GM12878 (cell line): Measurements from ENCODE around the gene PLEKHM2. TPM values are rescaled to one million over a fixed set of nuclear protein-coding genes. Genes with fewer than 3 reads are reported as not detected.

ENCODE experiments used
- ATF3 ChIP-seq: IDR thresholded peaks from 2 replicates; pipeline ENCODE4 v1.6.1; 2011; ENCODE audit warnings: low read depth, mild to moderate bottlenecking, low read length, moderate library complexity, borderline replicate concordance; ENCODE audit errors: extremely low read depth
- ATF7 ChIP-seq: fragments of 450-650 bp; IDR thresholded peaks from 2 replicates; pipeline ENCODE4 v1.6.1; 2016; ENCODE audit warnings: low read depth, mild to moderate bottlenecking
- BHLHE40 ChIP-seq, 2 experiments: fragments of 450-650 bp in 1 of 2; IDR thresholded peaks; 2 replicates each; pipeline ENCODE4 v1.6.1; 2011 to 2017; ENCODE audit warnings: low read depth in 2 of 2, borderline replicate concordance in 1 of 2, improper control_type of control experiment in 1 of 2, low read length in 1 of 2, mild to moderate bottlenecking in 1 of 2
- CBX3 ChIP-seq: fragments of 200-600 bp; sonication (generic); IDR thresholded peaks from 2 replicates; pipeline ENCODE4 v1.6.1; 2016; ENCODE audit warnings: low read depth, borderline replicate concordance
- CEBPB ChIP-seq, 2 experiments: fragments of 150-350 bp in 1 of 2; IDR thresholded peaks; 2 replicates each; pipeline ENCODE4 v1.6.1; 2012 to 2014; ENCODE audit warnings: low read depth in 2 of 2, low read length in 2 of 2, borderline replicate concordance in 1 of 2, inconsistent platforms in 1 of 2
- EGR1 ChIP-seq, 2 experiments: IDR thresholded peaks; 1 replicate in 1 of 2; 2 replicates in 1 of 2; pipeline ENCODE4 v1.6.1; 2011 to 2012; ENCODE audit warnings: low read depth in 2 of 2, low read length in 2 of 2, borderline replicate concordance in 1 of 2, mild to moderate bottlenecking in 1 of 2, moderate library complexity in 1 of 2
- ESRRA ChIP-seq: IDR thresholded peaks from 2 replicates; pipeline ENCODE4 v1.6.1; 2012; ENCODE audit warnings: mild to moderate bottlenecking, low read length, improper control_type of control experiment
- FOXM1 ChIP-seq: IDR thresholded peaks from 2 replicates; pipeline ENCODE4 v1.6.1; 2012; ENCODE audit warnings: low read depth, mild to moderate bottlenecking, inconsistent platforms, low read length, moderate library complexity
- HDAC2 ChIP-seq: fragments of 200-600 bp; sonication (generic); IDR thresholded peaks from 2 replicates; pipeline ENCODE4 v1.6.1; 2017
- LARP7 ChIP-seq: fragments of 450-650 bp; IDR thresholded peaks from 2 replicates; pipeline ENCODE4 v1.6.1; 2017; ENCODE audit warnings: mild to moderate bottlenecking
- MAX ChIP-seq: IDR thresholded peaks from 2 replicates; pipeline ENCODE4 v1.6.1; 2012; ENCODE audit warnings: low read depth, low read length, improper control_type of control experiment
- MYB ChIP-seq: fragments of 150-350 bp; IDR thresholded peaks from 2 replicates; pipeline ENCODE4 v1.6.1; 2014; ENCODE audit warnings: mild to moderate bottlenecking, low read depth, low read length, borderline replicate concordance
- NRF1 ChIP-seq: conservative IDR thresholded peaks from 2 replicates; pipeline ENCODE4 v1.6.1; 2011; ENCODE audit warnings: mild to moderate bottlenecking, low read depth, low read length, improper control_type of control experiment
- POLR2A ChIP-seq: IDR thresholded peaks from 2 replicates; pipeline ENCODE4 v1.6.1; 2011; ENCODE audit warnings: low read depth, mild to moderate bottlenecking, low read length
- POLR2AphosphoS5 ChIP-seq: IDR thresholded peaks from 2 replicates; pipeline ENCODE4 v1.6.1; 2011; ENCODE audit warnings: mild to moderate bottlenecking, low read length, inconsistent platforms
- SMC3 ChIP-seq: IDR thresholded peaks from 2 replicates; pipeline ENCODE4 v1.6.1; 2011; ENCODE audit warnings: low read length, improper control_type of control experiment, borderline replicate concordance
- TCF12 ChIP-seq: IDR thresholded peaks from 2 replicates; pipeline ENCODE4 v1.6.1; 2011; ENCODE audit warnings: low read depth, mild to moderate bottlenecking, low read length
- YY1 ChIP-seq: IDR thresholded peaks from 2 replicates; pipeline ENCODE4 v1.6.1; 2011; ENCODE audit warnings: low read depth, mild to moderate bottlenecking, low read length
- ZNF622 ChIP-seq: fragments of 450-650 bp; IDR thresholded peaks from 2 replicates; pipeline ENCODE4 v1.6.1; 2017; ENCODE audit warnings: mild to moderate bottlenecking, inconsistent platforms
- polyA plus RNA-seq, 11 experiments: library from polyadenylated mRNA; depleted of rRNA in 4 of 11; unstranded in 6 of 11; stranded (reverse) in 5 of 11; fragments of >200 nt; fragmentation: Nextera tagmentation in 4 of 11; fragmentation: Illumina TruSeq in 1 of 11; extraction: Ambion mirVana in 4 of 11; extraction: Trizol in 1 of 11; gene quantifications; 1 replicate in 1 of 11; 2 replicates in 10 of 11; pipeline versions ENCODE4 v1.2.1 to v1.2.3, GENCODE V29; 2011 to 2016; ENCODE audit warnings: inconsistent platforms in 2 of 11, missing spikeins in 2 of 11, low read depth in 1 of 11
- total RNA-seq, 4 experiments: library from RNA; depleted of rRNA in 3 of 4; stranded (reverse); fragments of >200 nt in 3 of 4; fragmentation: Illumina TruSeq in 1 of 4; extraction: Trizol in 1 of 4; gene quantifications; 2 replicates each; pipeline versions ENCODE4 v1.2.1 to v1.2.3, GENCODE V29; 2013 to 2021
- TF ChIP-seq, protein P1 (sequence below): IDR thresholded peaks from 2 replicates; pipeline ENCODE4 v1.6.1; 2011; ENCODE audit warnings: borderline replicate concordance, low read depth, mild to moderate bottlenecking, moderate library complexity, low read length; ENCODE audit not compliant: insufficient read depth, poor library complexity, severe bottlenecking
- TF ChIP-seq, protein P2 (sequence below): fragments of 450-650 bp; IDR thresholded peaks from 2 replicates; pipeline ENCODE4 v1.6.1; 2016; ENCODE audit warnings: mild to moderate bottlenecking, moderate library complexity, borderline replicate concordance

PLEKHM2 gene
- total and polyA plus RNA-seq, 10 of the 15 experiments (the other 5 are each of a cell fraction or from before 2014, with no cell fraction given) = 0.37 to 55.2 (median 19.3) TPM

- peak; percentile 83 for TF ChIP-seq BHLHE40 (IDR thresholded peaks at IDR 0.05; ENCODE audit: borderline replicate concordance in 1 of 2, low read depth in 2 of 2, low read length in 1 of 2)
- TF ChIP-seq POLR2A = peak; percentile 73
- peak in 1 of 2 experiments; percentile 50; a peak in 1 of 3 replicates for TF ChIP-seq EGR1 (IDR thresholded peaks at IDR 0.05; ENCODE audit: borderline replicate concordance in 1 of 2, low read depth in 2 of 2, low read length in 2 of 2)
- no peak for TF ChIP-seq MYB
- TF ChIP-seq ATF7 = peak; percentile 77
- no peak for TF ChIP-seq ZNF622
- TF ChIP-seq, protein P1, sequence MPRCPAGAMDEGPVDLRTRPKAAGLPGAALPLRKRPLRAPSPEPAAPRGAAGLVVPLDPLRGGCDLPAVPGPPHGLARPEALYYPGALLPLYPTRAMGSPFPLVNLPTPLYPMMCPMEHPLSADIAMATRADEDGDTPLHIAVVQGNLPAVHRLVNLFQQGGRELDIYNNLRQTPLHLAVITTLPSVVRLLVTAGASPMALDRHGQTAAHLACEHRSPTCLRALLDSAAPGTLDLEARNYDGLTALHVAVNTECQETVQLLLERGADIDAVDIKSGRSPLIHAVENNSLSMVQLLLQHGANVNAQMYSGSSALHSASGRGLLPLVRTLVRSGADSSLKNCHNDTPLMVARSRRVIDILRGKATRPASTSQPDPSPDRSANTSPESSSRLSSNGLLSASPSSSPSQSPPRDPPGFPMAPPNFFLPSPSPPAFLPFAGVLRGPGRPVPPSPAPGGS = peak; percentile 54
- TF ChIP-seq, protein P2, sequence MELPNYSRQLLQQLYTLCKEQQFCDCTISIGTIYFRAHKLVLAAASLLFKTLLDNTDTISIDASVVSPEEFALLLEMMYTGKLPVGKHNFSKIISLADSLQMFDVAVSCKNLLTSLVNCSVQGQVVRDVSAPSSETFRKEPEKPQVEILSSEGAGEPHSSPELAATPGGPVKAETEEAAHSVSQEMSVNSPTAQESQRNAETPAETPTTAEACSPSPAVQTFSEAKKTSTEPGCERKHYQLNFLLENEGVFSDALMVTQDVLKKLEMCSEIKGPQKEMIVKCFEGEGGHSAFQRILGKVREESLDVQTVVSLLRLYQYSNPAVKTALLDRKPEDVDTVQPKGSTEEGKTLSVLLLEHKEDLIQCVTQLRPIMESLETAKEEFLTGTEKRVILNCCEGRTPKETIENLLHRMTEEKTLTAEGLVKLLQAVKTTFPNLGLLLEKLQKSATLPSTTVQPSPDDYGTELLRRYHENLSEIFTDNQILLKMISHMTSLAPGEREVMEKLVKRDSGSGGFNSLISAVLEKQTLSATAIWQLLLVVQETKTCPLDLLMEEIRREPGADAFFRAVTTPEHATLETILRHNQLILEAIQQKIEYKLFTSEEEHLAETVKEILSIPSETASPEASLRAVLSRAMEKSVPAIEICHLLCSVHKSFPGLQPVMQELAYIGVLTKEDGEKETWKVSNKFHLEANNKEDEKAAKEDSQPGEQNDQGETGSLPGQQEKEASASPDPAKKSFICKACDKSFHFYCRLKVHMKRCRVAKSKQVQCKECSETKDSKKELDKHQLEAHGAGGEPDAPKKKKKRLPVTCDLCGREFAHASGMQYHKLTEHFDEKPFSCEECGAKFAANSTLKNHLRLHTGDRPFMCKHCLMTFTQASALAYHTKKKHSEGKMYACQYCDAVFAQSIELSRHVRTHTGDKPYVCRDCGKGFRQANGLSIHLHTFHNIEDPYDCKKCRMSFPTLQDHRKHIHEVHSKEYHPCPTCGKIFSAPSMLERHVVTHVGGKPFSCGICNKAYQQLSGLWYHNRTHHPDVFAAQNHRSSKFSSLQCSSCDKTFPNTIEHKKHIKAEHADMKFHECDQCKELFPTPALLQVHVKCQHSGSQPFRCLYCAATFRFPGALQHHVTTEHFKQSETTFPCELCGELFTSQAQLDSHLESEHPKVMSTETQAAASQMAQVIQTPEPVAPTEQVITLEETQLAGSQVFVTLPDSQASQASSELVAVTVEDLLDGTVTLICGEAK = no peak
- peak; percentile 37; the same call in 1 of the 2 replicates for TF ChIP-seq FOXM1
- TF ChIP-seq HDAC2 = no peak
- TF ChIP-seq ESRRA = no peak
- peak; percentile 65 for TF ChIP-seq YY1
- TF ChIP-seq LARP7 = no peak
- peak; percentile 83 for TF ChIP-seq POLR2AphosphoS5
- no peak for TF ChIP-seq CBX3
- TF ChIP-seq SMC3 = no peak
- TF ChIP-seq CEBPB (IDR thresholded peaks at IDR 0.05; ENCODE audit: borderline replicate concordance in 1 of 2, low read depth in 2 of 2, low read length in 2 of 2) = no peak
- no peak for TF ChIP-seq ATF3
- peak; percentile 91 for TF ChIP-seq TCF12
- peak; percentile 38; the same call in 1 of the 2 replicates for TF ChIP-seq MAX
- no peak for TF ChIP-seq NRF1
Observed at GRCh38 chr1:15696956-15697521, 12.9 kb downstream of the PLEKHM2 start (continued).
